ENCODE data around the gene GCSAML. TPM values are rescaled to one million over a fixed set of nuclear protein-coding genes. Genes with fewer than 3 reads are reported as not detected.
"Not testable (repeated sequence)": the region's sequence is repeated elsewhere in the genome, so short reads cannot be mapped to it uniquely, and the experiment has no call there.

The GCSAML gene
- under 1 TPM in 4 of 8 experiments, not detected in 4; 0.14 to 0.25 (median 0.21) TPM for total RNA-seq

DNA sequence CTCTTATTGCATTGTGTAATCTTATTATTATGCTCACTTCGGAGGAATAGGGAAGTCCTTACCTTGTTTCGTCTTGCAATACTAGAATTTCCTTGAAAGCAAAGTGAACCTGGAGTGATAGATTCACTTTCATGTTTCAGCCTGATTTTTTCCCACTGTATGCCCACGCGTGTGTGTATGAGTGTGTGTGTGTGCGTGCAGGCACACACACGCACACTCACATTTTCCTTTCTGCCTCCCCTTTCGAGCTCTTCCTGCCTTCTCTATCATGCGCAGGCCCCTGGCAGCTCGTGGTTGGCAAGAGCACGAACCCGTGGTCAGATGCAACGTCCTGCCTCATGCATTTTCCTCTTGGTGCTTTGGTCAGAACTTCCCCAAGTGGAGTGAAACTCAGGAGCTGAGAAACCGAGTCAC, at the start of gene GCSAML:
TSS of gene GCSAML (plus strand) at position 366 of the 414 bp plus-strand sequence. CDS start 58 bp downstream, outside the sequence.
- no peak for ATAC-seq (replicated peaks in 6 of 8)
- no peaks in the 10 kb centered on the region for H3K4me1 ChIP-seq (replicated peaks in 1 of 2)
- H3K27ac ChIP-seq, result no peak within 1 kb of the TSS
- in situ Hi-C loops (cut with MboI; ENCODE audit: low pct_unique_long_range_greater_than_20kb in 2 of 9, low sequenced_read_pairs in 9 of 9, unreplicated experiment in 9 of 9), result no loop called here
- H3K4me3 ChIP-seq, result no peak within 1 kb of the TSS
- WGBS, 10 experiments, result 8 to 91% (median 84%) methylated on average over 2 to 12 of the region's 13 CpGs

DNA sequence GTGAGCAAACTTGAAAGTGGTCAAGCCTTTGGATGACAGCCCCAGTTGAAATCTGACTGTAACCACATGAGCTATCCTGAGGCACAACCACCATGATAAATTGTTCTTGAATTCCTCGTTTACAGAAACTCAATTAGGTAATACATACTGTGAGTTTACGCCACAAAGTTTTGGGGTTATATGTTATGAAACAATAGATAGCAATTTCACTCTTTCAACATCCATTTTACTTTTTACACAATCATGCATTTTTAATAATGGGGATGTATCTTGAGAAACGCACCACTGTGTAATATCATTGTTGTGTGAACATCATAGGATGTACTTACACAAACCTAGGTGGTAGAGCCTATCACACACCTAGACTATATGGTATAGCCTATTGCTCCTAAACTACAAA, 48.1 kb upstream of the GCSAML start:
- no peak overlapping the region for H3K4me3 ChIP-seq
- in situ Hi-C loops (cut with MboI; ENCODE audit: low pct_unique_long_range_greater_than_20kb in 2 of 9, low sequenced_read_pairs in 9 of 9, unreplicated experiment in 9 of 9), result no loop called here
- ATAC-seq (replicated peaks in 6 of 8), result no peak
- no peak overlapping the region for H3K27ac ChIP-seq
- WGBS, 10 experiments, result 11 to 88% (median 79%) methylated on average over 1 to 3 of the region's 3 CpGs; no CpG with 5 or more reads in 1 of the 10 experiments
- no peaks in the 10 kb centered on the region for H3K4me1 ChIP-seq (replicated peaks in 1 of 2)

DNA sequence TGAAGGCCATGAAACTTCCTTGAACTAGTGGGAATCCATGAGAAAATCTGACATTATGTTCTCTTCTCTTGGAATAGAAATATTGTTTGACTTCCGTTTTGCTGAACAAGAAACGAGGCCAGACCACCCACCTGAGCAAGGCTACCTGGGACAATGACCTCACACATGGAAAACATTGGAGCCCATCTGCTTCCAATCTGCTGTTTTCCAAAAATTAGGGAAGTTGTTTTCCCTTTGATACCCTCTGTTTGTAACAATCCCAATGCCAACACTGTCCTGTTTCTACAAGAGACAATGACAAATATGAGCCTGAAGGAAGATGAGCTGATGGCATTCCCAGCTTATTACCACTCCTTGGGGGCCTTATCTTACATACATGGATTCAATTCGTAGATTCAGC, 42.1 kb upstream of the GCSAML start:
- no peaks in the 10 kb centered on the region for H3K4me1 ChIP-seq (replicated peaks in 1 of 2)
- in situ Hi-C loops (cut with MboI; ENCODE audit: low pct_unique_long_range_greater_than_20kb in 2 of 9, low sequenced_read_pairs in 9 of 9, unreplicated experiment in 9 of 9), result no loop called here
- H3K27ac ChIP-seq, result no peak overlapping the region
- ATAC-seq (replicated peaks in 6 of 8), result no peak
- WGBS, 10 experiments, result 0 to 49% (median 4%) methylated on average over 1 to 3 of the region's 3 CpGs; no CpG with 5 or more reads in 1 of the 10 experiments
- no peak overlapping the region for H3K4me3 ChIP-seq

DNA sequence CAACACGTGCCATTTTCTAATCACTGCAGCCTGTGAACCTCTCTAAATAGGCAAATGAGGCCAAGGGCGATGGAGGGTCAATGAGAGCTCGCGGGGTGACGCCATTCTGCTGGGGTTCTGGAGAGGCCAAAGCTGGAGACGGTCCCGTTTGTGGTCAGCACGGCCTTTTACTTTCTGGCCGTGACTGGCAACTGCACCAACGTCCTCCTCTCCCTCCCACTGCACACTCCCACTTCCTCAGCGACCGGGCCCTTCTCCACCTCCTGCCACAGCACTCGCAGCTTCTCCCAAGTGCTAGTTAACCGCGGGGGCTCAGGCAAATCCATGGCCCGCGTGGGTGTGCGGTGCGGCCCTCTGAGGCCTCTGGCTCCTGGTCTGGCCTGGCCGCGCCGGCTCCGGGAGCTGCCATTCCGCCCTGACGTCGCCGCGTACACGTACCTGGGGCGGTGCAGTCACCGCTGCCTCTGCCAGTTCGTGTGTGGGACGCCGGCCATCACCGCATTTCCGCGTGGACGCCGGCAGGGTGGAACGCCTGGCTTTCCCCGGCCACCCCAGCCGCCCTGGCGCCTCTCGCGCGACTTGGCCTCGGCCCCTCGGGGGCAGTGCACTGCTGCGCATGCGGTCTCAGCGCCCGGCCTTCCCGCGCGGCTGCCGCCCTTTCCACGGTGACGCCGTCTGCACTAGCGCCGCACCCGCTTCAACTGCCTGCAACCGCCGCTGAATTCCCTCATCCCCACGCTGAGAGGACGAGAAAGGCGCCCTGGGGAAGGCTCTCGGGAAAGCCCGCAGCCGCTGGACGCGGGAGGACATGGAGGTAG, 30.9 kb upstream of the GCSAML start:
- 49 to 100% (median 87%) methylated on average over 4 to 32 of the region's 72 CpGs; no CpG with 5 or more reads in 3 of the 10 experiments for WGBS, 10 experiments
- Histone ChIP-seq H3K4me3 (no peak overlapping the region), H3K4me1 (replicated peaks in 1 of 2) (no peaks in the 10 kb centered on the region), H3K27ac (no peak overlapping the region)
- in situ Hi-C loops (cut with MboI; ENCODE audit: low pct_unique_long_range_greater_than_20kb in 2 of 9, low sequenced_read_pairs in 9 of 9, unreplicated experiment in 9 of 9), result no loop called here
- ATAC-seq (replicated peaks in 6 of 8), result no peak

DNA sequence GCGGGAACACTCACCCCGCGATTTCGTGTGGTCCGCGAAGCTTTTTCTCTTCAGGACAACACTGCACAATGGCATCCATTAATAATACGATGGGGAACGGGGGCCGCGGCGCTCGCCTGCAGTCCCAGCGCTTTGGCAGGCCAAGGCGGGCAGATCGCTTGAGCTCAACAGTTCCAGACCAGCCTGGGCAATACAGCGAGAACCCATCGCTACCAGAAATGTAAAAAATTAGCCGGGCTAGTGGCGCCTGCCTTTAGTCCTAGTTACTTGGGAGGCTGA, 30.4 kb upstream of the GCSAML start:
- no peak for ATAC-seq (replicated peaks in 6 of 8)
- Histone ChIP-seq H3K27ac (no peak overlapping the region), H3K4me1 (replicated peaks in 1 of 2) (no peaks in the 10 kb centered on the region), H3K4me3 (no peak overlapping the region)
- in situ Hi-C loops (cut with MboI; ENCODE audit: low pct_unique_long_range_greater_than_20kb in 2 of 9, low sequenced_read_pairs in 9 of 9, unreplicated experiment in 9 of 9), result no loop called here
- WGBS, 10 experiments, result 21 to 100% (median 95%) methylated on average over 2 to 13 of the region's 19 CpGs; no CpG with 5 or more reads in 4 of the 10 experiments

DNA sequence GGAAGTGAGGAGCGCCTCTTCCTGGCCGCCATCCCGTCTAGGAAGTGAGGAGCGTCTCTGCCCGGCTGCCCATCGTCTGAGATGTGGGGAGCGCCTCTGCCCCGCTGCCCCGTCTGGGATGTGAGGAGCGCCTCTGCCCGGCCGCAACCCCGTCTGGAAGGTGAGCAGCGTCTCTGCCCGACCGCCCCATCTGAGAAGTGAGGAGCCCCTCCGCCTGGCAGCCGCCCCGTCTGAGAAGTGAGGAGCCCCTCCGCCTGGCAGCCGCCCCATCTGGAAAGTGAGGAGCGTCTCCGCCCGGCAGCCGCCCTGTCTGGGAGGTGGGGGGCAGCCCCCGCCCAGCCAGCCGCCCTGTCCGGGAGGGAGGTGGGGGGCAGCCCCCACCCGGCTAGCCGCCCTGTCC, 27.0 kb upstream of the GCSAML start:
- H3K27ac ChIP-seq; ATAC-seq (replicated peaks in 6 of 8); H3K4me3 ChIP-seq; in situ Hi-C loops (cut with MboI; ENCODE audit: low pct_unique_long_range_greater_than_20kb in 2 of 9, low sequenced_read_pairs in 9 of 9, unreplicated experiment in 9 of 9); H3K4me1 ChIP-seq (replicated peaks in 1 of 2): not testable (repeated sequence)
- no CpG with 5 or more reads among the region's 30 CpGs for WGBS, 10 experiments

DNA sequence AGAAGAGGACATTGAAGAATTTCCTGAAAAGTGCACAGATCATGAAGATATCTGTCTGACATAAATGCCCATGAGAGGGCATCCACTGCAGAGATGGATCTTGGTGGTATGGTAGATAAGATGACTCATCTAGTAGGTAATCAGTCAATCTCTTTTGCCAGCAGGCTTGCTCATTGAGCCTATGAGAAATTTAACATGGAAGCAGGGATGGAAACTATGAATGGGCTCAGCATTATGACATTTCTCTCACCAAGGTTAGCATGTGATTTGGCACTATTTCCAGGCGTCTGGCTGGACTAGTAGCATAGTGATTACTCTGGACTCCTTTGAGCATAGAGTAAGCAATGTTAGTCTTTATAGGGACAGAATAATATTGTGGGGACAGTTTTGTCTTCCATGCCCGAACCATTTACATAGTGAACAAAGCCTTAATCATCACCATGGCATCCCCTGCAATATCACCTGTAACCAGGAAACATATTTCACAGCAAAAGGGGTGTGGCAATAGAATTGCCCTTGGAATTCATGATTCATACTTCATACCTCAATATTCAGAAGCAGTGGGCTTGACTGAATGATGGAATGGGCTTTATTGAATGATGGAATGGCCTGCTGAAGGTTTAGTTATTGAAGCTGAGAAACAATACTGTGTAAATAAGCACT, 20.0 kb upstream of the GCSAML start:
- Histone ChIP-seq H3K27ac (no peak overlapping the region), H3K4me1 (replicated peaks in 1 of 2) (no peaks in the 10 kb centered on the region), H3K4me3 (no peak overlapping the region)
- ATAC-seq (replicated peaks in 6 of 8), result no peak
- in situ Hi-C loops (cut with MboI; ENCODE audit: low pct_unique_long_range_greater_than_20kb in 2 of 9, low sequenced_read_pairs in 9 of 9, unreplicated experiment in 9 of 9), result no loop called here
- WGBS, 10 experiments, result 0 to 81% (median 40%) methylated on average over 1 to 2 of the region's 2 CpGs; no CpG with 5 or more reads in 3 of the 10 experiments

DNA sequence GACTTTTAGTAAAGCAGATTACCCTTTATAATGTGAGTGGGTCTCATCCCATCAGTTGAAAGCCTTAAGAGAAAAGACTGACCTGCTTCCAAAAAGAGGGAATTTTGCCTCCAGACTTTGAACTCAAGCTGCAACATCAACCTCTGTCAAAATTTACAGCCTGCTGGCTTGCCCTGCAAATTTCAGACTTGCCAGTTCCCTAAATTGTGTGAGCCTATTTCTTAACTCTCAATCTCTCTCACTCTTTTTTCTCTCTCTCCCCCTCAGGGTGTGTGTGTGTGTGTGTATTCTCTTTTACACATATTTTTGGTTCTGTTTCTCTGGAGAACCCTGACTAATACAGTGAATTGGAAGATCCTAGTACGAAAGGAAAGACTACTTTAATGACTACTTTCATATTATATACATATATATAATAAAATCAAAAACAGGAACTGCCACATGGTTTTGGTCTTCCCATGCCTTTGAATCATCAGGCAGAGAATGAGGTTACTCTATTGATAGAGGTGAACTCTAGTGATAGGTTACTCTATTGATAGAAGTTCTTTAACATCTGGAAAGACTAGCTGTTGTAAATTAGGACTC, 19.1 kb upstream of the GCSAML start:
- Histone ChIP-seq H3K4me3 (no peak overlapping the region), H3K4me1 (replicated peaks in 1 of 2) (no peaks in the 10 kb centered on the region), H3K27ac (no peak overlapping the region)
- no peak for ATAC-seq (replicated peaks in 6 of 8)
- 0 to 83% (median 60%) methylated on average over 1 of the region's 1 CpG; no CpG with 5 or more reads in 5 of the 10 experiments for WGBS, 10 experiments
- in situ Hi-C loops (cut with MboI; ENCODE audit: low pct_unique_long_range_greater_than_20kb in 2 of 9, low sequenced_read_pairs in 9 of 9, unreplicated experiment in 9 of 9), result no loop called here

DNA sequence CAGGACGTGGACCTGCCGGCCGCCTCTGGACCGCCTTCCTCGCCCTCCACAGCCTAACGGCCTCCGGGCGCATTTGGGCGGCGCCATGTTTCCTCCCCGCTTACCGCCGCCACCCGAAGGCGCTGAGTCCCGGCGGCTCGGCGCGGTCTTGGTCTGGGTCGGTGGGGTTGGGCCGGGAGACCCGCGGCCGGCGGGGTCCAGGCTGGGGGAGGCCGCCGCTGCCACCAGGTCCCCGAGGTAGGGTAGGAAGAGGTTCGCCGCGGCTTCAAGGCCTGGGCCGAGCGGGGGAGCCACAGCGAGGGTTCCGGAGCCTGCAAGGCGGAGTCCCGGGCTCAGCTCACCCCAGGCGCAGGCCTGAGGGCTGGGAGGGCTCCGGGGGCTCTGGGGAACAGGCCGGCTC, 18.1 kb upstream of the GCSAML start:
- 83 to 94% methylated on average over 5 to 16 of the region's 41 CpGs; no CpG with 5 or more reads in 8 of the 10 experiments for WGBS, 10 experiments
- Histone ChIP-seq H3K4me3 (no peak overlapping the region), H3K27ac (no peak overlapping the region), H3K4me1 (replicated peaks in 1 of 2) (no peaks in the 10 kb centered on the region)
- in situ Hi-C loops (cut with MboI; ENCODE audit: low pct_unique_long_range_greater_than_20kb in 2 of 9, low sequenced_read_pairs in 9 of 9, unreplicated experiment in 9 of 9), result no loop called here
- peak in 1 of 8 experiments; percentile 36 for ATAC-seq (replicated peaks in 6 of 8)

DNA sequence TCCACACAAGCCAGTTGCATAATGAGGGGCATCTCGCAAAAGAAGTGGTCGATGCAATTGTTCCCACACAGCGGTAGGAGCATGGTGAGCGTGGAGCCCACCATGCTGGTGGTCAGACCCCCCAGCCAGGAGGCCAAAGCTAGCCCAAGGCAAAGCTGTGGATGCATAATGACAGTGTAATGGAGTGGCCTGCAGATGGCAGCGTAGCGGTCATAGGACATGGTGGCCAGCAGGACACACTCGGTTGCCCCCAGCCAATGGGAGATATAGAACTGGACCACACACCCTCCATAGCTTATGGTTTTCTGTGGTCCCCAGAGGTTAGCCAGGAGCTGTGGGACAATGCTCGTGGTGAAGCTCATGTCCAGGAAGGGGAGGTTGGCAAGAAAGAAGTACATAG, 17.0 kb upstream of the GCSAML start:
- Histone ChIP-seq H3K27ac (no peak overlapping the region), H3K4me1 (replicated peaks in 1 of 2) (no peaks in the 10 kb centered on the region), H3K4me3 (no peak overlapping the region)
- ATAC-seq (replicated peaks in 6 of 8), result no peak
- in situ Hi-C loops (cut with MboI; ENCODE audit: low pct_unique_long_range_greater_than_20kb in 2 of 9, low sequenced_read_pairs in 9 of 9, unreplicated experiment in 9 of 9), result no loop called here
- WGBS, 10 experiments, result 16 to 92% (median 84%) methylated on average over 1 to 8 of the region's 8 CpGs; no CpG with 5 or more reads in 3 of the 10 experiments

DNA sequence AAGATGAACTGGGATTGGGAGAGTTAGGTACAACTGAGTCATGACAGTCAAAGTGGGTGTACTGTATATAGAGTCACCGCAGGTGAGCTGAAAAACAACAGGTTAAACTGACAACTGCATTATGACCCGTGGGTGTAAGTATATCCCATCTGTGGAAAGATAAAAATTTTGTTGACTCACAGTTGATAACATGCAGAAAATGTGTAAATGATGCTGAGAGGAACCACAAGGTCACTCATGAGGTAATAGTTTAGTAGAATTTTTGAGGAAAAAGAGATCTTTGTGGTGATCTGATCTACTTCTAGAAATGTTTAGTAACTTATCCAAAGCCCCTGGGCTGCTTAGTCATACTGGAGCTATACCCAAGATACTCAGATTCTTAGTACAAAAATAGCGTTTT, 13.5 kb upstream of the GCSAML start:
- Histone ChIP-seq H3K4me1 (replicated peaks in 1 of 2) (no peaks in the 10 kb centered on the region), H3K27ac (no peak overlapping the region), H3K4me3 (no peak overlapping the region)
- 0 to 80% (median 54%) methylated on average over 1 to 3 of the region's 3 CpGs; no CpG with 5 or more reads in 1 of the 10 experiments for WGBS, 10 experiments
- in situ Hi-C loops (cut with MboI; ENCODE audit: low pct_unique_long_range_greater_than_20kb in 2 of 9, low sequenced_read_pairs in 9 of 9, unreplicated experiment in 9 of 9), result no loop called here
- no peak for ATAC-seq (replicated peaks in 6 of 8)

DNA sequence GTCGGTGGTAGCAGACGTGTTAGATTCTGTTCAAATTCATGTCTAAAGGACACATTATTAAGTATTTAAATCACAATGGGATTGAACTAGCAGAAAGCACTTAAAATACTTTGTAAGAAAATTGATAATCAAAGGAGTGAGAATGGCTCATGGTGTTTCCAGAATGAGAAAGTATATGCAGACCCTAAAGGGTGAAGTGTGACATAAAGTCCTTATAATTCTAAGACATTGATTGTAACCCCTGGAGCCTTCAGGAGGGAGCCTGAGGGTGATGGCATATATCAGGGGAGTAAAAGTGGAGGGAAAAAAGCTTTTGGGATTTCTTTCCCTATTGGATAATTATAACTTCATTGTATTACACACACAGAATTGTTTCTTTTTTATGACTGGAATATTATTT, 12.6 kb upstream of the GCSAML start, which contains the start of gene OR2C3:
TSS of gene OR2C3 (minus strand) at position 101 of the 400 bp plus-strand sequence. CDS start 3,929 bp downstream, outside the sequence.
- no peaks in the 10 kb centered on the region for H3K4me1 ChIP-seq (replicated peaks in 1 of 2)
- H3K4me3 ChIP-seq, result no peak within 1 kb of the TSS
- no peak for ATAC-seq (replicated peaks in 6 of 8)
- no peak within 1 kb of the TSS for H3K27ac ChIP-seq
- in situ Hi-C loops (cut with MboI; ENCODE audit: low pct_unique_long_range_greater_than_20kb in 2 of 9, low sequenced_read_pairs in 9 of 9, unreplicated experiment in 9 of 9), result no loop called here
- WGBS, 10 experiments, result 0 to 89% (median 65%) methylated on average over 2 of the region's 2 CpGs; no CpG with 5 or more reads in 3 of the 10 experiments

DNA sequence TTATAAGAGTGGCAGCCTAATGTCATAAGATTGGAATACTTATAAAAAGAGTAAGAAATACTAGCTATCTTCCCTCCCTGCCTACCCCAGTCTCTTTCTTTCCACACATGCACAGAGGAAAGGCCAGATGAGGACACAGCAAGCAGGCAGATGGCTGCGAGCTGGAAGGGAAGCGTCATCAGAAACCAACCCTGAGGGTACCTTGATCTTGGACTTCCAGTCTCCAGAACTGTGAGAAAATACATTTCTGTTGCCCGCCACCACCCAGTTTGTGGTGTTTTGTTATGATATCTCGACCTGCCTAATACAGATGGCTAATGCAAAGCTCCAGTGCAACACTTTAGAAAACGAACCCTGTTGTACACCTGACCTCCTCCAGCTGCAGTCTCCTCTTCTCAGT, 10.4 kb upstream of the GCSAML start:
- 6 to 73% (median 48%) methylated on average over 2 to 5 of the region's 5 CpGs; no CpG with 5 or more reads in 2 of the 10 experiments for WGBS, 10 experiments

More for the DNA sequence above, 10.4 kb upstream of the GCSAML start:
- ATAC-seq (replicated peaks in 6 of 8), result no peak
- H3K4me1 ChIP-seq (replicated peaks in 1 of 2), result no peaks in the 10 kb centered on the region
- H3K4me3 ChIP-seq, result no peak overlapping the region
- in situ Hi-C loops (cut with MboI; ENCODE audit: low pct_unique_long_range_greater_than_20kb in 2 of 9, low sequenced_read_pairs in 9 of 9, unreplicated experiment in 9 of 9), result no loop called here
- H3K27ac ChIP-seq, result no peak overlapping the region
